ENCODE measurements around the gene LRRC3B. TPM values are rescaled to one million over a fixed set of nuclear protein-coding genes. Genes with fewer than 3 reads are reported as not detected.

The LRRC3B gene
- total RNA-seq, 3 donors from 2014 or later: 0.35 to 0.76 TPM; not detected in 1

GRCh38 chr3:26731843-26732242, 109.3 kb downstream of the LRRC3B start:
- DNase-seq (no peak), ATAC-seq (no peak)
- Histone ChIP-seq H3K4me3 (no peak overlapping the region), H3K4me1 (ENCODE audit: low read depth) (no peaks in the 10 kb centered on the region), H3K9me3 (no peaks in the 10 kb centered on the region), H3K36me3 (ENCODE audit: low read depth) (no peaks in the 10 kb centered on the region)
- intact Hi-C loops (cut with DNase I, micrococcal nuclease): no loop called here
- TF ChIP-seq CTCF (IDR thresholded peaks at IDR 0.05): no peak

- no peak for TF ChIP-seq CTCF (IDR thresholded peaks at IDR 0.05)
- DNase-seq (no peak), ATAC-seq (no peak)
- H3K4me1 ChIP-seq (ENCODE audit: low read depth): no peaks in the 10 kb centered on the region
- intact Hi-C loops (cut with DNase I, micrococcal nuclease): no loop called here
- H3K36me3 ChIP-seq (ENCODE audit: low read depth): no peaks in the 10 kb centered on the region
- no peak overlapping the region for H3K4me3 ChIP-seq
- peaks cover 5% of the 10 kb centered on the region for H3K9me3 ChIP-seq
These were observed 127.7 kb downstream of the LRRC3B start for GRCh38 chr3:26750263-26750662.

GRCh38 chr3:26752466-26752865, 129.9 kb downstream of the LRRC3B start:
- no peak for TF ChIP-seq CTCF (IDR thresholded peaks at IDR 0.05)
- Histone ChIP-seq H3K4me3 (no peak overlapping the region), H3K9me3 (peaks cover 5% of the 10 kb centered on the region), H3K36me3 (ENCODE audit: low read depth) (no peaks in the 10 kb centered on the region), H3K4me1 (ENCODE audit: low read depth) (no peaks in the 10 kb centered on the region)
- DNase-seq (no peak), ATAC-seq (no peak)
- intact Hi-C loops (cut with DNase I, micrococcal nuclease): no loop called here

GRCh38 chr3:26753095-26753494, 130.5 kb downstream of the LRRC3B start:
- no peak for ATAC-seq
- no peak for DNase-seq
- no peak for TF ChIP-seq CTCF (IDR thresholded peaks at IDR 0.05)
- no peaks in the 10 kb centered on the region for H3K36me3 ChIP-seq (ENCODE audit: low read depth)
- no peaks in the 10 kb centered on the region for H3K4me1 ChIP-seq (ENCODE audit: low read depth)
- peaks cover 5% of the 10 kb centered on the region for H3K9me3 ChIP-seq
- intact Hi-C loops (cut with DNase I, micrococcal nuclease): no loop called here
- no peak overlapping the region for H3K4me3 ChIP-seq

- intact Hi-C loops (cut with DNase I, micrococcal nuclease): no loop called here
- Histone ChIP-seq H3K9me3 (no peaks in the 10 kb centered on the region), H3K4me1 (ENCODE audit: low read depth) (no peaks in the 10 kb centered on the region), H3K36me3 (ENCODE audit: low read depth) (no peaks in the 10 kb centered on the region), H3K4me3 (no peak overlapping the region)
- no peak for DNase-seq
- no peak for TF ChIP-seq CTCF (IDR thresholded peaks at IDR 0.05)
- no peak for ATAC-seq
These were observed 135.4 kb downstream of the LRRC3B start for GRCh38 chr3:26757978-26758377.
